OCI-LY7 (cell line): ENCODE results near the gene LMBRD2.

Experiments used
- CTCF ChIP-seq: fragments of 200-600 bp; sonication (generic); conservative IDR thresholded peaks from 2 replicates; pipeline ENCODE4 v1.5.1; 2014; ENCODE audit warnings: mild to moderate bottlenecking, antibody characterized with exemption, low read length, moderate library complexity, mixed read lengths
- EZH2phosphoT487 ChIP-seq: fragments of 200-600 bp; sonication (generic); IDR thresholded peaks from 2 replicates; pipeline ENCODE4 v1.6.1; 2018; ENCODE audit warnings: low read depth, borderline replicate concordance, mild to moderate bottlenecking, mixed run types, antibody characterized with exemption, low read length, moderate library complexity, mixed read lengths

GRCh38 chr5:36178524-36178890 lies 26.8 kb upstream of the LMBRD2 start:
- no peak for TF ChIP-seq EZH2phosphoT487
- TF ChIP-seq CTCF, result no peak
